SKM-1 treated with dmso at 0.1 percent for 144 hours (cell line): ENCODE data around the gene CCDC61.

Experiments used
- DNase-seq: peaks from one replicate; lab custom pipeline; 2025; ENCODE audit not compliant: unreplicated experiment; lab: John Stamatoyannopoulos, UW

The CCDC61 gene

GRCh38 chr19:45973553-45974338 lies 21.5 kb upstream of the CCDC61 start, which contains the start of gene NOVA2:
TSS of gene NOVA2 (minus strand) at chr19:45973865. CDS start at chr19:45973351, 514 bp downstream.
- DNase-seq: no peak

- DNase-seq: no peak
Observed at GRCh38 chr19:45975306-45976070, 19.8 kb upstream of the CCDC61 start.

DNA sequence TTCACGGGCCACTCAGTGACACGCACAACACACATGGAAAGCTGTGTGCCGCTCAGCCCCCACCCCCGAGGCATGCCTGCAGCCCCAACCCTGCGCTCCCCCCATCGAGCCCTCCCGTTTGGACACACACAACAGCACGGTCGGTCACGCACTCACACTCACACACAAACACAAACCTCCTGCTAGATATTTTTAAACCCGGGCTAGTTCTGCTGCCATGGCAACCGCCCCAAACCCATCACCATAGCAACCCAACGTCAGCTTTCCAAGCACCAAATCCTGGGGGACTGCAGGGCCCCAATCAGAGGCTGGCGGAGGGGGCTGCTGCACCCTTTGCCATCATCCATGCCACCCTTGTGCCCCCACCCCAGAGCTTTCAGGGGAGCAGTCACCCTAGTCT lies 19.1 kb upstream of the CCDC61 start:
- DNase-seq: no peak

DNA sequence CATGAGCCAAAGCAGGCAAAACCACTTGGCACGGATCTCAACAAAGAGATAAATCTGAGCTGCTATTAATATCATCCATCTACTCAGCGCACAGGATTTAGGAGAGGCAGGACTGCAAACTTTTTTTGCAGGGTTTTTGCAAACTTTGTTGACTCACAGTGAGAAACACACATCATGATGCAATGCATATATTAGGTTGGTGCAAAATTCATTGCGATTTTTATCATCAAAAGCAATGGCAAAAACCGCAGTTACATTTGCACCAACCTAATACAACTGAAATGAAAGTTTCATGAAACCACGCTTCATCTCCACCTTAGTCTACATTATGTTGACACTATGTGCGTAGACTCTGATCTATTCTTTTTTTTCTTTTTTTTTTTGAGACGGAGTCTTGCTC lies 17.1 kb upstream of the CCDC61 start:
- DNase-seq: no peak

- no peak for DNase-seq
Observed at GRCh38 chr19:45981350-45981749, 13.9 kb upstream of the CCDC61 start.

DNA sequence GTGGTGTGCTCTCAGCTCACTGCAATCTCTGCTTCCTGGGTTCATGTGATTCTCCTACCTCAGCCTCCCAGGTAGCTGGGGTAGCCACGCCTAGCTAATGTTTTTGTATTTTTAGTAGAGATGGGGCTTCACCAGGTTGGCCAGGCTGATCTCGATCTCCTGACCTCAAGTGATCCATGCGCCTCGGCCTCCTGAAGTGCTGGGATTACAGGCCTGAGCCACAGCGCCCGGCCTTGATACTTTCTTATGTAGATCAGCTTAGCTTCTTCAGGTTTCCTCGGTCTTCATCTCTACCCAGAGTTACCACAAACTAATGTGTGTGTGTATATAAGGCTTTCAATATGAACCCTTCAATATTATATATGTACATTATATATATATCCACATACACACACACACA lies 9.9 kb upstream of the CCDC61 start:
- DNase-seq: no peak

- no peak for DNase-seq
Observed at GRCh38 chr19:45990113-45990728, 5.0 kb upstream of the CCDC61 start.

- DNase-seq: no peak
Observed at GRCh38 chr19:45994456-45994997, 740 bp upstream of the CCDC61 start.

DNA sequence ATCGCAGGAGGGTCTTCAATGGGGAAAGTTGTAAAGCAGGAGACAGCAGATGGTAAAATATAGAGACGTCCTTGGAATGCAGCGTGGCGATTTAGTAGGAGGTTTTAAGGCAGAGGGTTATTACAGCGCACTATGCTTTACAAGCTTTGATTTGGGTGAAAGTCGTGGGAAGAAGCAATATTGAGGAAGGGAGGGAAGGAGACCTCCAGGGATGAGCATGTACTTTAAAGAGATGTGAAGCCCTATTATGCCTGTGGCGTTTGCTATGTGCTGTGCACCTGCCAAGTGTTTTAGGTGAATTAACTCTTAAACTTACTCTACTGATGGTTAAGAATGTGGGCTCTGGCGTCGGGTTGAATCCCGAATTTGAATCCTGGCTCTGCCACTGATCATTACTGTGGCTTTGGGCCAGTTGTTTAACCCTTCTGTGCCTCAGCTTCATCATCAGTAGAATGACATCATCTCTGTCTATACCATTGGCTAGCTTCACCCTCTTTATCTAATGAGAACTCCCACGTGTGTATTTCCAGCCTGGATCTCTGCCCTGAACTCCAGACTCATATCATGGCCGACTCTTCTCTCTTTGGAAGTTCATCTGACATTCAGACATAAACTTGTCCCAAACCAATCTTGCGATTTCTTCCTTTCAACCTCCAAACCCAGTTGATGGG lies 583 bp downstream of the CCDC61 start:
- DNase-seq: no peak

DNA sequence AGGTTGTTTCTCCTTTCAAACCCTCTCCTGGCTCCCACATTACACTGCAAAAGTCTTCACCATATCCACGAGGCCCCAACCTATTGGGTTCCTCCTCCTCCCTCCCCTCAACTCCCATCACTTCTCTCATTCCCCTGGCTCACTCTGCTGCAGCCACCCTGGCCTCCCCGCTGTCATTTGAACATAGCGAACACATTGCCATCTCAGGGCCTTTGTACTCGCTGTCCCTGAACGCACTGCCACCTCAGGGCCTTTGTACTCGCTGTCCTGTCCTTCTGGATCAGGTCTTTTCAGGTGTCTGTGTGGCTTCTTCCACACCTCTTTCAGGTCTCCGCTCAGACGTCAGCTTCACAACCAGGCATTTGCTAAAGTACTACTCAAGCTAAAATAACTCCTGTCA lies 1.7 kb downstream of the CCDC61 start:
- no peak for DNase-seq

GRCh38 chr19:45998834-45999233 lies 3.6 kb downstream of the CCDC61 start:
- DNase-seq: no peak

DNA sequence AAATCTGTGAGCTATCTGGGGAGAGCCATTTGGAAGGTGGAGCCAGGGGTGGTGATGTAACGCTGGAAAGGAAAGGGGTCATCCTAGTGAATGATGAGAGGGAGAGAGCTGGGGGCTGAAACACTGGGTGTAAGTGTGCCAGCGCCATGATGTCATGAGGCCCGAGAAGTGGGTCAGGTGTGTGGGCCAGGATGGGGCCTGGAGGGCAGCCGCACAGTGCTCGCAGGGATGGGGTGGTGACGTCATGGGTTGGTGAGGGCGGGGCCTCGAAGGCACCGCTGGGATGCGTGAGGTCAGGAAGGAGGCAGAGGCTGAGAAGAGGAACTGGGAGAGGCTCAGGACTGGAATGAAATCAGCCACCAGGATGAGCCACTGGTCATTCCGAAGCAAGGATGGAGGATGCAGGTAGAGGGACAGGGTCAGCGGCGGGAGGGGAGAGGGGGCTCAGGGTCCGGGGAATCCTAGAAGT lies 4.4 kb downstream of the CCDC61 start:
- no peak for DNase-seq

DNA sequence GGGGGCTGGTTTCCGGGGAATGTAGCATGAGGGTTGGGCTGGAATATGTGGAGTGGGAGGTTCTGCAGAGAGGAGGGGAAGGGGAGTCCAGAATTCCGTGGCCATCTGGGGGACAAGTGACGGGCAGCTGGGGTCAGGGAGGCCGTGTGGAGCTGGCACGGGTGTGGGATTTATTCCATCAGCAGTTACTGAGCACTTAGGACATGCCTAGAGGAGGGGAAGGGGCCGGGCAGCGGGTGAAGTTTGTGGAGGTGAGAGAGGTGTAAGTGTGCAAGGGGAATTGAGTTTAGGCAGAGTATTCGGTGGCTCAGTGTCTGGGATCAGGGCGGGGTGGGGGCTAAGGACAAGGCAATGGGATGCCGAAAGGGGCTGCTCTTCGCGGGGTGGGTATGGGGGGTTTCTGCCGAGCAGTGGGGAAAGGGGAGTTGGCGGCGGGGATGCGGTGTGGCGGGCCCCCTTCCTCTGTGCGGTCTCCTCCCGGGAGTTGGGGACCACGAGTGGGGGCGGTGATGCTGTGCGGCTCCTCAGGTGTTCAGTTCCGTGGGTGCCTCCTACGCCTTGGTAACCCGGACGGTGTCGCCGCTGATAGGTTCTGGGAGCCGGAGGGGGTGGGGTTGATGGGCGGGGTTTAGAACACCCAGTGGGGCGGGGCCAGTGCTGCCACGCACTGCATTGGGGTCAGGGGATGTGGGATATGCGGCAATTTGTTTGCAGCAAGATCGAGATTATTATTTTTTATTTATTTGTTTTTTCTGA lies 5.4 kb downstream of the CCDC61 start:
- DNase-seq: no peak

GRCh38 chr19:46002678-46003275 lies 7.5 kb downstream of the CCDC61 start:
- no peak for DNase-seq

- DNase-seq: no peak
Observed at GRCh38 chr19:46006411-46006810, 11.1 kb downstream of the CCDC61 start.

DNA sequence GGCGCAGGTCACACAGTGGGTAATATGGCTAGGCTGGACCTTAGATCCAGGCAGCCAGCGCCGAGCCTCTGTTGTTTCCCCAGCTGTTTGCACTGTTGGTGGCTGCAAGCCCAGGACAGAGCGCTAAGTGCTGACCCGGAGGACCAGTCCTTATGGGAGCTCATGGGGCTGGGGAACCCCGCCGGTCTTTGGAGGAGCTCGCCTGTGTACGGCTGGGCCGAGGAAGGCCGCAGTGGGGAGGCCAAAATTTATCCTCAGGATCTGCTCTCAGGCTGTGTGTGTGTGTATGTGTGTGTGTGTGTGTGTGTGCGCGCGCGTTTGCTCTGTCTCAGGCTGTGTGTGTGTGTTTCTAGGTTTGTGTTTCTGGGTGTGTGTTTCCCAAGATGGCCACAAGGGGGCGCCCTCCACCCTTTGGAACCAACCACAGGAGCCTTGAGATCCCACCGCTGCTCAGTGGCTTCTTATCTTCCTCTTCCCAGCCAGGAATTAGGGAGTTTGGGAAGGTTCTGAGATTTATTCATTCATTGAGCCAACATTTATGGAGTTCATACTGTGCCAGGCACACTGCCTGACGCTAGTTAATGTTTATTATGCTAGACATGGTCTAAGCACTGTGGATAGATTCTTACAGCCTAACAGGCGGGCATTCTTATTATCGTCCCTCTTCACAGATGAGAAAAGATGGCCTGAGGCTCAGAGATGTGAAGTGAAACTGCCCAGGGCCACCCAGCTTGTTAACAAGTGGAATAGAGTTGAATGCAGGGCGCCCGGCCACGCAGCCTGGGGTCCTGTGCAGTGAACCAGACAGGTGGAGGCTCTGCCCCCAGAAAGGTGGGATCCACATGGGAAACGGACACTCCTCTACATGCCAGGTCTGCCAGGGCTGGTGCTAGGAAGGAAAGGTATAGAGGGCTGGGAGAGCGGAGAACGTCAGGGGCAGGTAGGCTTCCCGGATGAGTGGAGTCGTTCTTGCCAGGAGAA lies 14.6 kb downstream of the CCDC61 start:
- no peak for DNase-seq

- DNase-seq: no peak
Observed at GRCh38 chr19:46014534-46014933, 19.3 kb downstream of the CCDC61 start.

DNA sequence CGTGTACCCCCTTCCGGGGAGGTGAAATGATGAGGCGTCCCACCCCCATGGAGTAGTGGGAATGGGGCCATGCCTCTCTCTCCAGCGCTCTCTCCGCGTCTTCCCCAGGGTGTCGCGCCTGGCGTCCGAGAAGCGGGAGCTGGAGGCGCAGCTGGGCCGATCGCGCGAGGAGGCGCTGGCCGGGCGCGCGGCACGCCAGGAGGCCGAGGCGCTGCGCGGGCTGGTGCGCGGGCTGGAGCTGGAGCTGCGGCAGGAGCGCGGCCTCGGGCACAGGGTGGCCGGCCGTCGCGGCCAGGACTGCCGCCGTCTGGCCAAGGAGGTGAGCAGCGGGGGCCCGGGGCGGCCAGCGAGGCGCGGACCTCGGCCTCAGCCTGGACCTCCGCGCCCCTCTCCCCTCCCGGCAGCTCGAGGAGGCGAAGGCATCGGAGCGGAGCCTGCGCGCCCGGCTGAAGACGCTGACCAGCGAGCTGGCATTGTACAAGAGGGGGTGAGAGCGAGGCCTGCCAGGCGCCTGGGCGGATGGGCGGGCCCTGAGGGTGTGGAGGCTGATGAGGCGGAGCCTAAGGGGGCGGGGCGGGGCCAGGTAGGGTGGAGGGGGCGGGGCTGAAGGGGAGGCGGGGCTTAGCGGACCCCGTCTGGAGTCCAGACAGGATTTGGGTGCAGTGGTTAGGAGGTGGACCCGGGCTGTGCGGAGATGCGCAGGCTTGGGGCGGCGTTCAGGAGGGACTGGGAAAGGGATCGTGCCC lies 19.8 kb downstream of the CCDC61 start:
- no peak for DNase-seq
